HG02678 (cell line): ENCODE results near the gene CIBAR2.

Experiments
- ATAC-seq: cut with Tn5 transposase; IDR thresholded peaks from one replicate; pipeline ENCODE4 v1.9.1; 2021; ENCODE audit warnings: mild to moderate bottlenecking, moderate library complexity; ENCODE audit not compliant: unreplicated experiment

CIBAR2 gene

DNA sequence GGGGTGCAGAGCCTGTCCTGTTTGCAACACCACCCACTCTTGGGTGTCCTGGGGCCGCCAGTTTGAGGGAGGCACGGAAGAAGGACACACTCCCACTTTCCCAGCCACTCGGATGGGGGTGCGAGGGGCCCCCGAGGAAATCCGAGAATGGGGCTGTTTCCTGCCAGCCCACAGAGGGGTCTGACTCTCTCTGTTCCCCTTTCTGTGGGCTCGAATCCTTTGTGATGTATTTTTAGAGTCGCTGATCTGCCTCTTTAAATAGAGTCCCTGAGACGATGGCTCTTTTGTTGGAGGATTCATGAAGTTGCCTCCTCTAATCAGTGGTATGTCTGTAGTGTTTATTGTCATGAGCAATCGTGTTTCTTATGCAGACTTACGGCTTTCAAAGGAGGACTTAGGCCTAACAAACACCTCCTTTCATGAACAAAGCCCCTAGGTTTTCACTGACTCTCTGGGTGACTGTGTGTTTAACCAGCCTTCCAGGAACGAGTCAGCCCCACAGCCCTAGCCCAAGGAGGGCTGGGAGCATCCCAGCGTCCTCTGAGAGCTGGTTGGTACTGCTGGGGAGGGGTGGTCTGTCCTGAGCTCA is 29.1 kb downstream of the CIBAR2 start:
- no peak for ATAC-seq

DNA sequence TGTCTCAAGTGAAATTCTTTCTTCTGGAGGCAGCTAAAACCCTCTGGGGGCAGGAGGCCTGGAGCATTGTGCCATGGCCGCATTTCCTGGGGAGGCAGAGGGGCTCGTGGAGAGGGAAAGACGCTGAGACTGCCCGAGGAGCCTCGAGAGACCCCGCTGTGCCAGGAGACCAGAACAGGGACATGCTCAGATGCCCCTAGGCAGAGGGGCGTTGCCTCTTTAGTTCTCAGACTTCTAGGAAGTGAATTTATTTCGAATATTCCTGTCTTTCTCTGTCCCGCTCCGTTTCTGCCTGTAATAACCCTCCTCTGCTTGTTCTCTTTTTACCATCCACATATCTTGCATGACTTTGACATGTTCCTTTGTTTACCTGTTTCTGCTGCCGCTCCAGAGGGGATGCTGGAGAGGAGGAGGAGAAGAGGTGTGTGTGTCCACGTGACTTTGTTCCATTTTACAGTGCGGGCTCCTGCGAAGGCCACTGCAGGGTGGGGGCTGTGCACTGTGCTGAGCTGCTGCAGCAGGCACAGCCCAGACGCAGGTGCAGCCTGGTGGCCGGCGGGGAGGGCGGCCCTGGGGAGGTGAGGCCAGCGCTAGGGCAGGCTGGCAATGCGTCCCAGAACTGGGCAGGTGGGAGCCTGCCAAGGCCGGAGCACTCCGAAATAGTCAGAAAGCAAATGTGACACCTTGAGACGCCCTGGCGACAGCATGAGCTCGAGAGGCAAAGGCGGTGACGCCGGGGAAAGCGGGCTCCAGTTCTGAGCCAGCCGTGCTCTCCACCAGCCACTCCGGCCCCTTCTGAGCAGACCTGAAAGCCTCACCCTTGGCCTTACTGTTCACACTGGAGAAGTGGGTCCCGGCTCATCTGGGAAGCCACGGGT is 29.9 kb downstream of the CIBAR2 start:
- ATAC-seq: no peak

GRCh38 chr16:85081765-85082164 is 30.5 kb downstream of the CIBAR2 start:
- no peak for ATAC-seq

DNA sequence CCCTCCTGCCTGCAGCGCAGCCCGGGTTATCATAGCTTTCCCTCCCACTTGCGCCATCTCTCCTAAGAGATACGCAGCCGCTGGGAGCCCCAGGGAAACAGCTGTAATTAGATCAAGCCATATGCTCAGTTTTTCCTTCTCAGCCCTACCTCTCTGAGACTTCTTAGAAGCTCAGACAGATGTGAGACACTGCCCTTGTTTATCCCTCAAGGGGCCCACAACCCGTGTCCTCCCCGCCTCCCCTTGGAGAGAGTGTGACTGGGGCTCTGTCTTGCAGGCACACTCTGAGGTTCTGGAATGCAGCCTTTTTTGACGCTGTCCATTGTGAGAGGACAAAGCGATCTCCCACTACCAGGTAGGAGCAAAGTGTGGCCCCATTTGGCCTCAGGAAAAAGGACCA is 31.2 kb downstream of the CIBAR2 start:
- no peak for ATAC-seq

DNA sequence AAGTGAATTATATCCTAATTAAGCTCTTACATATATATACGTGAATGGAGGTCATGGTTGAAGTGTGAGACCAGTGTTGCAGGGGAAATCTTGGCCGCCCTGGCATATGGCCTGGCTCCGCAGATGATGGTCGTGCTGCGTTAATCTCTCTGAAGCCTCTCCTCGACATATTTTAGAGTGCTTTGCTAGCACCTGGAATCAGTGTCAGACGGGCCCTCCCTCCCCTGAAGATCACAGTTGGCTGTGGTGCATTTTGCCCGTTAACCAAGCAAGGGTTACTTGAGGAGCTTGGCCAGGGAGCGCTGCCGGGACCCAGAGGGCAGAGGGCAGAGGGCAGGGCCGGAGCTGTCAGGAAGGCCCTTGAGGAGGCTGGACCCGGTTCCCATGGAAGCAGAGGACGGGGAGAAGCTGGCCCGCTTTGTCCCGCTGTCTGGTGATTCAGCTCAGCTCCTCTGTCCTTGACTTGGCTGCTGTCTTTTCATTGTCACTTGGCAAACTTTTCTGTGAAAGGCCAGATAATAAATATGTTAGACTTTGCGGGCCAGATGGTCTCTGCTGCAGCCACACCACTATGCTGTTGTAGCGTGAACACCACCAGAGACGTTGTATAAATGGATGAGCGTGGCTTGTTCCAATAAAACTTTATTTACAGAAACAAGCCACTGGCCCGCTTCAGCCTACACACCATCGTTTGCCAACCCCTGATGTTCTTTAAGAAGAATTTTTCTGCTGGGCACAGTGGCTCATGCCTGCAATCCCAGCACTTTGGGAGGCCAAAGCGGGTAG is 32.3 kb downstream of the CIBAR2 start:
- no peak for ATAC-seq

DNA sequence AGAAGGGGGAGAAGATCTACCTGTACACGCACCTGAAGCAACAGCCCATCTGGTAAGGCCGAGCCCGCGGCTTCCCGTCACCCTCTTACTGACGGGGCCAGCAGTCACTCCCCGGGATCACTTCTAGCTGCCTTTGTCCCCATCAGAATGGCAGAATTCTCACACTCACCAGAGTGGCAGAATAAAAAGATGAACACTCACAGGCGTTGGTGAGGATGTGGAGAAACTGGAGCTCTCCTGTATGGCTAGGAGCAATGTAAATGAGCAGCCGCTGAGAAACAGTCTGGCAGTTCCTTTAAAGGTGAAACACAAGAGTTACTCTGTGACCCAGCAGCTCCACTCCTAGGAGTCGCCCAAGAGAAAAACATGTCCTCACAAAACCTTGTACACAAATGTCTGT is 33.3 kb downstream of the CIBAR2 start:
- no peak for ATAC-seq

DNA sequence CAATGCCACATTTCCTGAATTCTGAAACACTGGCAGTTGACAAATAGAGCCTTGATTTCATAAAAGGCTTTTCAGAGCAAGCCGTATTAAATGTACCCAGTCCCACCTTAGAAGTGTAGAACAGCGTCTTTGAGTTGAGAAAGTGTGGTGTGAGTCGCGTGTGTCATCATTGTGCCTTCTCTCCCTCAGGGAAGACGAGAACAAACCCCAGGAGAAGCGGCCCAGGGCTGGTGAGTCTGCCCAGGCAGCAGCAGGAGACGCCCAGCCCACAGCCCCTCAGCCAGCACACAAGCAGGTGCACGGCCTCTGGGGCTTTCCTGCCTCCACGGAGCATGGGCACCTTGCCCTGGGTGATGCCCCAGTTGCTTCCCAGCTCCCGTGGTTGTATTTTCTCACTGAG is 34.0 kb downstream of the CIBAR2 start:
- ATAC-seq: no peak

- no peak for ATAC-seq
Measured at GRCh38 chr16:85077576-85078125, 34.6 kb downstream of the CIBAR2 start.

DNA sequence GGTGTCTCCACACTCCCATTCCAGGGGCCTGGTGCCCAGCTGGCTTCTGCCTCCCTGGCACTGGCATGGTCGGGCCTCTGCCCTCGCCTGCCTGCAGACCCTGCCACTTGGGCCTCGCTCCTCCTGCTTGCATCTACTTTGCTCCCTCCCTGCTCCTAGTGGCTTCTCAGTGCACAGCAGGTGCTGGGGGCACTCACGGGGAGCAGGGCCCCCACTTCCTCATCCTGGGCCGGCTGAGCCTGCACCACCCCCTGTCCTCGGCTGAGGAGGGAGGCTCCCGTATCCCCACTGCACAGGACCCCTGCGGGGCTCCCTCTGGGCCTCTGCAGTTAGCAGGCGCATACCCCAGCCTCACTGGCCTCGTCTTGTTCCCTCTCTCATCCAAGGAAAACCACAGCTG is 35.2 kb downstream of the CIBAR2 start:
- ATAC-seq: no peak

- ATAC-seq: no peak
Measured at GRCh38 chr16:85075236-85075924, 36.9 kb downstream of the CIBAR2 start.

- no peak for ATAC-seq
Measured at GRCh38 chr16:85074225-85074914, 37.9 kb downstream of the CIBAR2 start.

DNA sequence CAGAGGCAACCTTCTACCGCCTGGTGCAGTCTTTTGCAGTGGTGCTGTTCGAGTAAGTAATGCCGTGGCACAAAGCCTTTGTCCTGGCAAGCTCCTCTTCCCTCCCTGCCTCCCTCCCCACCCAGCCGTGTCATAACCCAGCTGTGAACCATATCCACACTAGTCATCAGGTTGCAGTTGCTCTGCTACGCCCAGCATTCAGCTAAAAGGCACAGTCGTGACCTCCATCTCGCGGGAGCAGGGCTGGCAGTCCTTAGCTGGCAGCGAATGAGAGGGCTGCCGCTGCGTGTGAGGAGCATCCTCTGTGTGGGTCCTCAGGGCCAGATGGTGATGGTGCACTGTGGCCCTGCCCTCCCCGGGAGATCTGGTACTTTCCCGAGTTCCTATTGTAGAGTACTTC is 39.3 kb downstream of the CIBAR2 start:
- ATAC-seq: no peak

GRCh38 chr16:85072076-85072860 is 40.0 kb downstream of the CIBAR2 start:
- ATAC-seq: no peak

GRCh38 chr16:85069171-85069570 is 43.1 kb downstream of the CIBAR2 start:
- ATAC-seq: no peak

GRCh38 chr16:85068746-85069145 is 43.5 kb downstream of the CIBAR2 start:
- no peak for ATAC-seq

DNA sequence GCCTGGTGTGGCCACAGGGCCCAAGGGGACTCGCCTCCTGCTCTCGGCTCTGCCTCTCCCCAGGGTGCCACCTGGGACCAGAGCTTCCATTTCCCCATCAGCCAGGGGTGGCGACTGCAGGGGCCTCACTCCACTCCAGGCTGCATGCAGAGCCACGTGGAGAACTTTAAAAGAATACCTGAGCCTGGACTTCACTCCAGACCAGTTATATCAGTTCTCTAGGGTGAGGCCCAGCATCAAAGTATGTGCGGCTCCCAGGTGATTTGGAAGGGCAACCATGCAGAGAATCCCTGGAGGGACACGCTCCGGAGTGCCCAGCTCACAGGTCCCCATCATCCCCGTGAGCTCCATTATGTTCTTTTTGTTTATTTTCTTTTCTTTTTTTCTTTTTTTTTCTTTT is 44.8 kb downstream of the CIBAR2 start:
- no peak for ATAC-seq

DNA sequence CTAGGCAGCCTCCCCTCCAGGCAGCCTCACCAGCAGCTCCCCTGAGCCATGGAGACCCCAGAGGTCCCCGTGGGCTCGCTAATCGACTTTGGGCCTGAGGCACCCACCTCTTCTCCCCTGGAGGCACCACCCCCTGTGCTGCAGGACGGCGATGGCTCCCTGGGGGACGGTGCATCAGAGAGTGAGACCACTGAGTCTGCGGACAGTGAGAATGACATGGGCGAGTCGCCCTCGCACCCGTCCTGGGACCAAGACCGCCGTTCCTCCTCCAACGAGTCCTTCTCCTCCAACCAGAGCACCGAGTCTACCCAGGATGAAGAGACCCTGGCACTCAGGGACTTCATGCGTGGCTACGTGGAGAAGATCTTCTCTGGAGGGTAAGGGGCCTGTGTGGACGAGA is 45.2 kb downstream of the CIBAR2 start:
- no peak for ATAC-seq

- no peak for ATAC-seq
Measured at GRCh38 chr16:85066346-85066885, 45.9 kb downstream of the CIBAR2 start.

- no peak for ATAC-seq
Measured at GRCh38 chr16:85065099-85065498, 47.2 kb downstream of the CIBAR2 start.
